ENCODE measurements around the gene NAT14. TPM values are rescaled to one million over a fixed set of nuclear protein-coding genes. Genes with fewer than 3 reads are reported as not detected.
"Not testable (repeated sequence)": the region's sequence is repeated elsewhere in the genome, so short reads cannot be mapped to it uniquely, and the experiment has no call there.

Gene NAT14
- total RNA-seq, 1 donor from 2014 or later = 2.9 TPM

- intact Hi-C loops (cut with DNase I) = no loop called here
- ATAC-seq (ENCODE audit: poor library complexity) (peak; percentile 72), DNase-seq (peak; percentile 73)
Measured at GRCh38 chr19:55494172-55494761, 9.3 kb downstream of the NAT14 start.

DNA sequence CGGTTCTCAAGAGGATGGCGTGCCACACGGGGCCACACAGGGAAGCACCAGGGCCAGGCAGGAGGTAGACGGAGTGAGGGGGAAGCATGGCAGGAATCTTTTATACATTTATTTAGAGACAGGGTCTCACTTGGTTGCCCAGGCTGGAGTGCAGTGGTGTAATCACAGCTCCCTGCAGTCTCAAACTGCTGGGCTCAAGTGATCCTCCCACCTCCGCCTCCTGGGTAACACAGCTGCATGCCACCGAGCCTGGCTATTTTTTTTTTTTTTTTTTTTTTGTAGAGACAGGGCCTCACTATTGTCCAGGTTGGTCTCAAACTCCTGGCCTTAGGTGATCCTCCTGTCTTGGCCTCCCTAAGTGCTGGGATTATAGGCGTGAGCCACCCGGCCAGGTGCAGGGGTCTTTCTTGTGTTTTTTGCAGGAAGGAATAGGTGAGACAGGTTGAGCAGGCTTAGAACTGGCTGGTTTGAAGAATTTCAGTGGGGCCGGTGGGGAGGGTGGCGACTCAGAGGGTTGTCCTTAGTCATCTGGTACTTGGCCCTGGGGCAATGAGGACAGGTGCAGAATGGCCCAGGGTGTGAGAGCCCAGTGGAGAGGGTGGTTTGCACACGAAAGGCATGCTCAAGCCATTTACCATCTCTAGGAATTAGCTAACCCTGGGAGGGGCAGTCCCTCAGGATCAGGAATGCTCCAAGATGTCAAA is 10.8 kb downstream of the NAT14 start:
- intact Hi-C loops (cut with DNase I) = no loop called here
- DNase-seq = no peak

GRCh38 chr19:55496820-55497219 is 11.8 kb downstream of the NAT14 start:
- DNase-seq; ATAC-seq (ENCODE audit: poor library complexity); intact Hi-C loops (cut with DNase I): not testable (repeated sequence)

More for the DNA sequence above, 10.8 kb downstream of the NAT14 start:
- no peak for ATAC-seq (ENCODE audit: poor library complexity)

DNA sequence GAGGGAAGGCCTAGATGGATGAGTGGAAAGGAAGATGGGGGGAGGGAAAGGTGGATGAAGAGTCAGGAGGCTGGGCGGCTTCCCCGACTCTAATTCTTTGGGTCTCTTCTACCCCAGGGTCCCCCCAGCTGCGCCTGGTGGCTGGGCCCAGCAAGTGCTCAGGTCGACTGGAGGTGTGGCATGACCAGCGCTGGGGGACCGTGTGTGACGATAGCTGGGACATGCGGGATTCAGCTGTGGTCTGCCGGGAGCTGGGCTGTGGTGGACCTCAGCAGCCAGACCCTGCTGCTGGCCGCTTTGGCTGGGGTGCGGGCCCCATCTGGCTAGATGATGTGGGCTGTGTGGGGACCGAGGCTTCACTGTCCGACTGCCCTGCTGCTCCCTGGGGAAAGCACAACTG is 12.8 kb downstream of the NAT14 start:
- ATAC-seq (ENCODE audit: poor library complexity) (no peak), DNase-seq (no peak)
- intact Hi-C loops (cut with DNase I) = no loop called here

- intact Hi-C loops (cut with DNase I) = no loop called here
- DNase-seq = no peak
Measured at GRCh38 chr19:55498246-55498840, 13.4 kb downstream of the NAT14 start.

DNA sequence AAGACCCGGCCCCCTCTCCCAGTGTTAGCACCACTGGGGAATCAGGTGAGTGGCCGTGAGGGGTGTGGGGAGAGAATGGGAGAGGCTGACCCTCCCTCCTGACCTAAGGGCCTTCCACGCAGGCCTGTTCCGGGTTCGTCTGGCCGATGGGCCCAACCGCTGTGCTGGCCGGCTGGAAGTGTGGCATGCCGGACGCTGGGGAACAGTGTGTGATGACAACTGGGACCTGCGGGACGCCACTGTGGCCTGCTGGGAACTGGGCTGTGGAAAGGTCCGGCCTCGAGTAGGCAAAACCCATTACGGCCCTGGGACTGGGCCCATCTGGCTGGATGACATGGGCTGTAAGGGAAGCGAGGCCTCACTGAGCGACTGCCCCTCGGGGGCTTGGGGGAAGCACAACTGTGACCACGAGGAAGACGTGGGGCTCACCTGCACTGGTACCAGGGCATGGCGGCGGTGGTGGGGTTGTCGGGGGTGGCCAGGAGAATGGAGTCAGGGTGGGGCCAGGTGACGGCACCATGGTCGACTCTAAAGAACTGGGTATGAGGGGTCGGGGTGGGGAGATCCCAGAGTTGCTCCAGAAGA is 15.5 kb downstream of the NAT14 start:
- intact Hi-C loops (cut with DNase I) = loop anchor here (5.0 to 10.0 kb wide), 2 partner anchors 33 to 356 kb away; partner anchors contain the start of gene TNNT1

More at GRCh38 chr19:55498246-55498840, 13.4 kb downstream of the NAT14 start:
- ATAC-seq (ENCODE audit: poor library complexity) = no peak

GRCh38 chr19:55502197-55502952 is 17.4 kb downstream of the NAT14 start:
- intact Hi-C loops (cut with DNase I) = loop anchor here (5.0 to 10.0 kb wide), 2 partner anchors 35 to 358 kb away; partner anchors contain the start of gene TNNT1
- no peak for DNase-seq
- ATAC-seq (ENCODE audit: poor library complexity) = no peak

More for the DNA sequence above, 15.5 kb downstream of the NAT14 start:
- DNase-seq (no peak), ATAC-seq (ENCODE audit: poor library complexity) (no peak)

DNA sequence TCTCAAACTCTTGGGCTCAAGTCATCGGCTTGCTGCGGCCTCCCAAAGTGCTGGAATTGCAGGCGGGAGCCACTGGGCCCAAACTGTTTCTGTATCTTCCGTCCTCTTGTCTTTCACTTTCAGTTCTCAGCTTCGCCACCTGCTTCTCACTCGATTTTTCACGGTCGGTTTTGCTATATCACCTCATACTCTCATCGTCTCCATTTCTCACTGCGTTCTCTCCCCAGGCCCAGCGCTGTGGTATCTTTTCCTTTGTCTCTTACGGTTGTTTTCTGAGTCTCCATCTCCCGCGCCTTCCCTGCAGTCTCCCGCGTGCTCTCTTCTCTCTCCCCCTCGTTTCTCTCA is 18.1 kb downstream of the NAT14 start:
- intact Hi-C loops (cut with DNase I) = loop anchor here (5.0 to 10.0 kb wide), 2 partner anchors 36 to 358 kb away; partner anchors contain the start of gene TNNT1
- DNase-seq (no peak), ATAC-seq (ENCODE audit: poor library complexity) (no peak)

- peak; percentile 97 for DNase-seq
- intact Hi-C loops (cut with DNase I) = loop anchor here (5.0 to 10.0 kb wide), 2 partner anchors 36 to 359 kb away; partner anchors contain the start of gene TNNT1
- ATAC-seq (ENCODE audit: poor library complexity) = peak; percentile 99
Measured at GRCh38 chr19:55503502-55504251, 18.7 kb downstream of the NAT14 start.

- ATAC-seq (ENCODE audit: poor library complexity) = no peak
Measured at GRCh38 chr19:55504252-55504603, 19.2 kb downstream of the NAT14 start.

DNA sequence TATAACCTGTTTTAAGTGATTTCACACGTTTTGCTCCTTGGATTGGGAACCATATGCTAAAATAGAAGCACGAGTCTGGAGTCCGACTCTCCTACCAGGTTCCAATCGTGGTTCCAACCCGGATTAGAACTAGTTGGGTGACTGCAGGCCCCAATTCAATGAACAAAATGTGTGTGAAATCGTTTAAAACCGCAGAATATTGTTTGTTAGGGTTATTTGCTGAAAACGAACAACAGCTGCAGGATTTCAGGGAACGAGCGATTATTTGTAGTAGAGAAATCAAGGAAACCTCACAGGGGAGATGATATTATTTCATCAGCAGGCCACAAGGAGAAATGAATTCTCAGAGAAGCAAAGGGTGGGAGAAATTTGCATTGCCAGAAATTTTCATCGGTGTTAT is 20.0 kb downstream of the NAT14 start:
- intact Hi-C loops (cut with DNase I) = loop anchor here (5.0 to 10.0 kb wide), 2 partner anchors 38 to 360 kb away; partner anchors contain the start of gene TNNT1
- no peak for DNase-seq
- no peak for ATAC-seq (ENCODE audit: poor library complexity)

More at GRCh38 chr19:55504252-55504603, 19.2 kb downstream of the NAT14 start:
- intact Hi-C loops (cut with DNase I) = loop anchor here (5.0 to 10.0 kb wide), 2 partner anchors 37 to 359 kb away; partner anchors contain the start of gene TNNT1
- DNase-seq = no peak

DNA sequence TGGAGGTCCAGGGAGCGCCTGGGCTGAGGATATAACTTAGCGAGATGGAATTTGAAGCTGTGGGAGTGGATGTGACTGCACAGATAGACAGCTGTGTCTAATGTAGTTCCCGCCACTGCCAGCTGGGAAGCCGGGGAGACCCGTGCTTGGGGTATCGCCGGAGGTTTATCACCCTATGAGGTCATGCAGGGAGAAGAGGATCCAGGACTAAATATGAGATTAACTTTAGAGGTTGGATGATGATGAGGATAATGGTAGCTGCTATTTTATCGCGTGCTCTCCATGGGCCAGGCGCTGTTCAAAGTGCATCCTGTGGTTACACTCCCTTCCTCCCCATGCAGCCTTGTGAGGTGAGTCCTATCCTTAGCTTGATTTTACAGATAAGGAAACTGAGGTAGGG is 23.1 kb downstream of the NAT14 start:
- ATAC-seq (ENCODE audit: poor library complexity) (no peak), DNase-seq (no peak)
- intact Hi-C loops (cut with DNase I) = loop anchor here (10.0 kb wide), 1 partner anchor 363 kb away; the partner anchor contains the start of gene TNNT1

- ATAC-seq (ENCODE audit: poor library complexity) = peak; percentile 98
- DNase-seq = peak; percentile 96
- intact Hi-C loops (cut with DNase I) = loop anchor here (5.0 kb wide), 2 partner anchors 90 to 105 kb away; partner anchors contain the start of genes ZNF784 and ZNF865
Measured at GRCh38 chr19:55516878-55517620, 32.1 kb downstream of the NAT14 start.

- intact Hi-C loops (cut with DNase I) = loop anchor here (5.0 kb wide), 2 partner anchors 88 to 103 kb away; partner anchors contain the start of genes ZNF784 and ZNF865
- DNase-seq (no peak), ATAC-seq (ENCODE audit: poor library complexity) (no peak)
Measured at GRCh38 chr19:55519451-55520311, 34.7 kb downstream of the NAT14 start.

- intact Hi-C loops (cut with DNase I) = no loop called here
- no peak for DNase-seq
- no peak for ATAC-seq (ENCODE audit: poor library complexity)
Measured at GRCh38 chr19:55520691-55521292, 35.8 kb downstream of the NAT14 start.
